Stimulated activated CD8-positive, alpha-beta memory T cell treated with anti-CD3 and anti-CD28 coated beads, Interleukin-15, amount 100 ng/mL, for 1 hour (primary cell): Measurements from ENCODE around the gene ABLIM1.
"Not testable (repeated sequence)": the region's sequence is repeated elsewhere in the genome, so short reads cannot be mapped to it uniquely, and the experiment has no call there.

Source experiments
- DNase-seq: peaks from one replicate; pipeline ENCODE4 v3.0.0-alpha.2; 2020; ENCODE audit warnings: low read depth

The ABLIM1 gene

DNA sequence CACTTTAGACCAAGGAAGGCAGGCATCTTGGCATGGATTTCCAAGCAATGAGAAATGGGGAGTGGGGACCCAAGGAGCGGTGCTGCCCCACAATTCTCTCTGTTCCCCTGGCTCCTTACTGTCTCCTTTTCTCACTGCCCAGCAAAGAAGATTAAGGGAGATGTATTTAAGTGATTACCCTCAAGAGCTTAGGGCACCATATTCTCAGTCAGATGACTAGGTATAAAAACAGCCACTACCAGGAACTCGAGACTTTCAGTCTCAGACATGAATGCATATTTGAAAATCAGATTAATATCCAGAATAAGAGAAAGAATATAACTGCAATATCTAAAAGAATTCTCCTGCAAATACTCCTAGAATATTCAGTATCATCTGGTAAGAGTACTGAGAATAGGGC lies at the start of gene ABLIM1:
TSS of gene ABLIM1 (minus strand) at position 101 of the 400 bp plus-strand sequence. CDS start at position 26, 75 bp downstream.
- no peak for DNase-seq

DNA sequence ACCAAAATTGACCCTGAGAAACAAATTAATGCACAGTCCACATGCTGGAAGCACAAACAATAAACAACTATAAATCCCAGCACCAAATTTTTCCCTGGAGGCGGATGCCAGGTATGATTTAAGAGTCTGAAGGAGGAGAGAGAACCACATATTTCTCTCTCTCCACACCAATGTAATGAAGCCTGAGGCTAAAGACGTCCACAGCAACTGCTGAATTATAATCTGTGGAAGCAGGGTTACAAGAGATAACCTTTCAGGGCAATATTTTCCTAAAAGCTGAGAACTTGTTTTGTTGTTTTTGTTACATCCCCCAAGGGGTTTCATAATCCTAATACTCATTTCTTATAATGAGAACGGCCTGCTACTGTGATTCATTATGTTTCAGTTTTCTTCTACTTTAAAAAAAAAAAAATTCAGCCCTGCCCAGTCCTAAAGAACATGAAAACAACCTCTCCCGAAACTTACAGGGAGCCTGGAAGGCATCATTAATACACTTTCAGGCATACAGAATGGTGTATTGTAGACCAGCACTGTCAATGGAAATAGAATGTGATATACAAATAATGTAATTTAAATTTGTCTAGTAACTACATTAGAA lies 48.5 kb upstream of the ABLIM1 start:
- DNase-seq: no peak

DNA sequence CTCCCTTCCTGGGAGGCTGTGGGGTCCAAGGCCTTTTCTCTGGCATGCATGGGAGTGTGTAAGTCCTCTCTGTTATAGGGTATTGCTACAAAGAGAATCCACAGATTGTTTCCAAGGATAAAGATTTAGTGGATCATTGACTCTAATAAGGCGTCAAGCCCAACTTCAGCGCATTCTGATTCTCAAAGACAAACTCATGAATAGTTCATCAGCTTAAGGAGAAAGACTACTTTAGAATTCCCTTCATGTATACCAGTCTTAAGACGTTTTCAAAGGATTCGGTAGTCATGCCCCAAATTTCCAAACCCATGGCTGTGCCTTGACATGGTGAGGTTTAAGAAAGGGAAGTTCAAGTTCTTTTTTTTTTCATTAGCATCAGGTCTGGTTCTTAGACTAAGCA lies 46.6 kb upstream of the ABLIM1 start:
- no peak for DNase-seq

DNA sequence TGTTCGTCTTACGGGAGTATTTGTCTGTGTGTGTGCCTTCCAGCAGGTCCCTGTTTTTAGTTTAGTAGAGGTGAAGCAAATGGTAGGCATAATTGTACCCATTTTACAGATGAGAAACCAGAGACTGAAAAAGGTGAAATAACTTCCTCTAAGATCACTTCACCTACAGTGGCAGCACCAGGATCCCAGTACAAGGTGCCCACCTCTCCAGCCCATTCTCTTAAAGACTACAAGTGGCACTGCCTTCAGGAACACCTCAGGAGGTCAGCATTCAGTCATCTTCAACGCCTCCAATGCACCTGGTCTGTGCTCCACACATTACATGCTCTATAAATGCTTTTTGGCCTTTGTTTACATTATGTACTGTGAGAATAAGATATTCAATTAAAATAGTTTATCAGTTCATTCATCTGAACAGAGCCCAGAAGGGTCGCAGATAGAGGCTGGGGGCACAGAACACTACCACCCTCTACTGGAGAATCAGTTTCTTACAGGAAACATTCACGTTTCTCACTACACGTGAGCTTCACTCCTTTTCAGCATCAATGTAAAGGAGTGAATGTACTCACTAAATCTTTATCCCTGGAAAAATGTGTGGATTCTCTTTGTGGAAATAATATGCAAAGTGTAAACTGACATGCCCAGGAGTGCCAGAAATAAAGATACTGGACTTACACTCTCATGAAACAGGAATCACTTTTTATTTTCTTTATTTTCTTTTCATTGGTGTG lies 45.5 kb upstream of the ABLIM1 start:
- DNase-seq: no peak

DNA sequence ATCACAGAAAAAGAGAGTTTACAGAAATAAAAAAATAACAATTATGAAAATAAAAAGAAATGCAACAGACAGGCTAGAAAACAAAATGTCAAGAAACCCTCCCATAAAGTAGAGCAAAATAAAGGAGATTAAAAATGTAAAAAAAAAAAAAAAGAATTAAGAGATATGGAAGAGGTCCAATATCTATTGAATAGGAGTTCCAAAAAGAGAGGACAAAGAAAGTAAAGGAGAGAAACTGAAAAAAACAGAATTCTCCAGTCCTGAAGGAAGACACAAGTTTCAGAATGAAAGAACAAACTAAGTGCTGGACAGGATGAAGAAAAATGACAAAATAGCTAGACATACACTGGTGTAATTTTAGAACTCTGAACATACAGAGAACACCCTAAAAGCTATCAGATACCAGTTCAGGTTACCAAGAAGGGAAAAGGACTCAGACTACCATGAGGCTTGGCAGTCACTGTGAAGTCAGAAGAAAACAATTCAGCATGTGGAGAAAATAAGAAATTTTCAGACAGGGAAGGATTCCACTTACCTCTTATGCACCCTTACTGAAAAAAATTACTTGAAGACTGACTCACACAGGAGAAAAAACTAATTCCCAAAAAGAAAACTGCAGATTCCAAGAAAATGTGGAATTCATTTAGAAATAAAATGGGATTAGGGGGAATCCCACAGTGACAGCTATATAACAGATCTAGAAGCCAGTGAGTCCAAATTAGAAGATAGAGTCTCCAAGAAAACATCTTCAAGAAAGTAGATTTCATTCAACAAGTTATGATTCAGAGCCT lies 40.4 kb upstream of the ABLIM1 start:
- no peak for DNase-seq

DNA sequence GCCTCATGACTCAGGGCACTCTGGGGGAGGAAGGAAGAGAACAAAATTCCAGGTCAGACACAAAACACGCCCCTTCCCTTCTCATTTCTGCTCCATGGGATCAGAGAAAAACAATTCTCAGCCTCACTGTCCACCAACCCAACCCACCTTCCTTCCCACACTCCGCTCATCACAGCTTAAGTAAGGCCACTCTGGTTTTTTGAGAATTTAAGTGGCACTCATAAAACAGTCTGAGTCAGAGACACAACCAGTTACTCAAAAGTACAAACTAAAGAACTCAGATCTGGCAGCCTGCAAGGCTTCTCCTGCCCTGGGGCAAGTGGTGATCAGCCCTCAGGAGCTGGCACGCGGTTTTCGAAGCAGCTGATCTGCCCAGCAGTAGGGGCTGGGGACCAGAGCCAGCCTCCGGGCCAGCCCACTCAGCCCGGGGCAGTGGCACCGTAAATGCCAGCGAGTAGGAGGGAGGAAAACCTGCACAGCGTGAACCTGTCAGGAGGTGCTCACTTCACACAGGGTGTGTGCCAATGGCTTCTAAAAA lies 39.1 kb upstream of the ABLIM1 start:
- no peak for DNase-seq

DNA sequence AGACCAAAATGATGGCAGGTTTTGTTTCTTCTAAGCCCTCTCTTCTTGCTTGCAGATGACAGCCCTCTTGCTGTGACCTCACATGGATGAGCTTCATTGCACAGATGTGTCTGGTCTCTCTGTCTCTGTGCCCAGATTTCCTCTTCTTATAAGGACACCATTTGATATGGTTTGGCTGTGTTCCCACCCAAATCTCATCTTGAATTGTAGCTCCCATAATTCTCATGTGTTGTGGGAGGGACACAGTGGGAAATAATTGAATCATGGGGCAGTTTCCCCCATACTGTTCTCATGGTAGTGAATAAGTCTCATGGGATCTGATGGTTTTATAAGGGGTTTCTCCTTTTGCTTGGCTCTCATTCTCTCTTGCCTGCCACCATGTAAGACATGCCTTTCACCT lies 38.2 kb upstream of the ABLIM1 start:
- DNase-seq: not testable (repeated sequence)

DNA sequence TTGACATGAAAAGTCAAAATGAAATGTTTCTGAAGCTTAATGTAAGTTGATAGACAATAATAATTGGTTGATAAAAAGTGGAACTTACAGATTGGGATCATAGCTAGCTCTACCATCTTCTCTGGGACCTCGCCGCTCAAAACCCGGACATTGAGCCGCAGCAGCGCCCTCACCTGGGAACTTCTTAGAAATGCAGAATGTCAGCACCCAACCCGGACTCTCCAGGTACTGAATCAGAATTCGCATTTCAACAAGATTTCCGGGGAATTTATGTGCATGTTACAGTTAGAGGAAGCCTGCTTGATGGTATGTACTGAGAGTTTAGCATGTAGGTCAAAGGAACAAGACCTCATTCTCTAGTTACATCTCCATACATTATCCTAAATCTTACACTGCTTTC lies 36.7 kb upstream of the ABLIM1 start:
- no peak for DNase-seq

DNA sequence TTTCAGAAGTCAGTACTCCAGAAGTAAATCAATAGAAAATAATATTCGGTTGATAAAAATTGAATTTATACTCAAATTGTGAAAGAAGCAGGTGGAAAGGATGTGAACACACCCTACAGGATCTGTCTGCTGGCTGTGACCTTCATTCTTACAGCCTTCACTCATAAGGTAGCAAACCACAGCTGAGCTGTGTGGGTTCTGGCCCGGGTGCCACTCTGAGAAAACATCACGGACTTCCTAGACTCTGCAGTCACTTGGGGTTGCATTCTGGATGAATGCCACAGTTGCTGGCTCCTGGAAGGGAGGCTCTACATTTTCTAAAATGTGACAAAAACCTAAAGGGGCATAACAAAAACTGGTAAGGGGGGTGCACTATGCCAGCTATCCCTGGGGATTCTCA lies 36.0 kb upstream of the ABLIM1 start:
- DNase-seq: no peak

DNA sequence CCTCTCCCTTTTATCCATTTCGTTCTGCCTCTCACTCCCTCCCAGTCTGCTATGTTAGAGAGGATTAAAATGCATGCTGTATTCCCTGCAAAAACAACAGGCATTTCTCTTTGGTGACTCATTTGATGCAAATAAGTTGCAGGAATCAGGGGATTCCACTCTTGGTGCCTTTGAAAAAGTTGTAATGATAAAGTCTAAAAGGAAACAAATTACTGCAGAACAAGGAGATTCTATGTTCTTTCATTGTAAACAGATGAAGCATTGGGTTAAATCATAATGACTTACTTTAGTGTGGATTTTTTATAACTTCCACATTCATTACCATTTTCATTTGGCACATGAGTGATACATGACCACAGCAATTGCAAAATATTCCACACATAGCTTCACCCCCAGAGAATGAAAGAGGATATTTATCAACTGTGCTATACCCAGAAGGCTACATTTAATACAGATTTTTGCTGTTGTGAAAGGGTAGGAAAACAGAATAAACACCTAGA lies 33.4 kb upstream of the ABLIM1 start:
- no peak for DNase-seq

DNA sequence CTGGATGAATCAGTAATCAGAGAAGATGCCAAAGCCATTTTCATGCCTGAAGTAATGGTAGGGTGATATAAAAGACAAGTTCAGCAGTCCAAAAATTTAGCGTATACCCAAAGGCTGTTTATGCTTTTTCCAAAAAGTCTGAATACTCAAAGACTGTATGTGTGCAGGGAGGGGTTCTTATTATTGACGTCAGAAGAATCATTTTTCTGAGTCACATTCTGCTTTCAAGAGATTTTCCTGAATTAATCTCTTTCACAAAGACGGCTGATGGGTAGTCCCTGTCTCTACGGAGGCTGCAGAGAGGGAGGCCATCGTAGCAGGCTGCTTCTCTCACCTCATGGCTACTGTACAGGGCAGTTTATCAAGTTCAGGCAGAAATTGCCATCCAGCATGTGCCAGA lies 30.7 kb upstream of the ABLIM1 start:
- DNase-seq: no peak

DNA sequence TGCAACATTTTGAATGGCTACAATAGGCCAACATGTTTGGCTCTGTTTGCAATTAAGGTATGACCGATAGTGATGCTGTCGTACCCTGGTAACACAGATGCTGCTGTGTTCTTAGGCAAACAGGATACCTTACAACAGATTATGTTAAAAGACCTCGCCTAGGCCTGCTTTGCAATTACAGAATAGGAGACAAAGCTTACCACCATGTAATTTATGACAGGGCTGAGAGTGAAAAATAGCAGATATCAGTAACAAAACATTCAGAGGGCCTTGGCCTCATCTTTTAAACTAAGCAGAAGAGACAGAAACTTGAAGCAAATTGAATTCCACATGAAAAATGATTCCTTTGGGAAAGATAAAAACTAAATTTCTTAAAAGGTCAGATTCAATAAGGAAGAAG lies 29.4 kb upstream of the ABLIM1 start:
- no peak for DNase-seq

DNA sequence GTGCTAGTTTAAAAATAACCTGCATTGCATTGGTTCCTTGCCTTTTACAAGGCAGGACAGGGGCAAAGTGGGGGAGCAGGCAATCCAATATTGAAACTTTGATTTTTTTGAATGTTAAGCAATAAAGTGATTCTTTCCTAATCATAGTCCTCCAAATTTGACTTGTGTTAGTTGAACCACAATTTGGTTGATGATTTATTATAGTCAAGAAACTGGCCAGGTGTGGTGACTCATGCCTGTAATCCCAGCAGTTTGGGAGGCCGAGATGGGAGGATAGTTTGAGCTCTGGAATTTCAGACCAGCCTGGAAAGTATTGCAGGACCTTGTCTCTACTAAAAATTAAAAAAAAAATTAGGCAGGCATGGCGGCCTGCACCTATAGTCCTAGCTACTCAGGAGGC lies 27.9 kb upstream of the ABLIM1 start:
- DNase-seq: no peak

DNA sequence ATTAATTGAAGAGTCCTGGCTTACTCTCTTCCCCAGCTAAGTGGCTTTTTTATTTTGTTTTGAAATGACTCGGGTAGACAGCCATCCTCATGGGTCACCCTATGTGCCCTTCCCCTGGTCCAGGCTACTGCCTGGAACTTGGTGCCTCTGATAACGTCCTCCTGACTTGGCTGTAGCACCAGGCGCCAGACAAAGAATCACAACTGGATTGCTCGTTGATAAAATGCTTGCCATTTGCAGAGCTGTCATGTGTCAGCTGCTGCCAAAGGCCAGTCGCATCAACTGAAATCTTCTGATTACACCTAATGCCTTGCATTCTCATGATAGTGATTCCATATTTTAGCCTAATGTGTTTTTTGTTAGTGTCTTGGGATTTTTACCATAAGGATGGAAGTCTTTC lies 27.4 kb upstream of the ABLIM1 start:
- DNase-seq: no peak

DNA sequence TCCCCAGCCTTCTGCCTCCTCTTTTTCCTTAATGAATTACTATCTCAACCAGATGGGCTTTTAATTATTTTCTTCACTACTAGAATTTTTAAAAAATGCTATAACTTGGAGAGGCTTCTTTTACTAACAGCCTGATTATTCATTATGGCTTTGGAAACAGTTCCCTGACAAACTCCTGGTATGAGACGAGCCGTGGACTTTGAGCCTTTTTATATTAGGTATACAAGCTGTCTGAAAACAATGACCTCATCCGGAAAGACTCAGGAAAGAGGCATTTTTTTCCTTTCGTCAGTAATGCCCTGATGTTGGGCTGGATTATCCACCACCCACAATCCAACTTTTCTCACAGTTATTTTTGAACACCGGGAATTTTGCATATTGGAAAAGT lies 26.7 kb upstream of the ABLIM1 start:
- no peak for DNase-seq

DNA sequence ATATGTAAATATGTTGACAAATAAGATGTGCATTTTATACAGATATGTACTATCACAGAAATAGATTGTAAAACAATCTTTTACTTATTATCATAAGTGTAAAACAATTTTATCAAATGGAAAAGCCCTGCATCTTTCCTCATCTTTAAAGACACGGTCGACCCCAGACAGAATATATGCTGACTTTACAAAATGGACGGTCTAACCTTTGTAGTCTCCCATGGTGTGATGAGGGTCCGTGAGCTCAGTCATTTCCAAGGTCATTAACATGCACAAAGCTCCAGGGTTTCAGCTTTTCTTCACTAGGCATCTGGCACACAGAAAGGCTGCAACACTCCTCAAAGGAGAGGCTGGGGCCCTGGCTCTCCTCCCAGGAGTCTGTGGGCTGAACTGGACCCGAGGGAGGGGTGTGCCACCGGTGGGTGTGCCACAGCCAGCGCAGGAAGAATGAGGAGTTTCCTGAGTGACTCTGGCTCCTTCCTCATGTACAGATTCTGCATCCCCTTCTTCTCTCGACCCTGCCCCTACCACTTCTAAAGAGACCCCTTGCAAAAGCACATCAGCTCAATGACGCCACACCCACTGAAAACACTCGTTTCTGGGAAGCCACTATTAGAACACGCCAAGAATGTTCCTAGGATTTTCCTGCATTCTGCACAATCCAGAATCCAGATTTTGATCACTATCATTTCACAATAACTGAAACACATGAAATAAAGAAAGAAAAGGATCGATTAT lies 26.2 kb upstream of the ABLIM1 start:
- DNase-seq: no peak

DNA sequence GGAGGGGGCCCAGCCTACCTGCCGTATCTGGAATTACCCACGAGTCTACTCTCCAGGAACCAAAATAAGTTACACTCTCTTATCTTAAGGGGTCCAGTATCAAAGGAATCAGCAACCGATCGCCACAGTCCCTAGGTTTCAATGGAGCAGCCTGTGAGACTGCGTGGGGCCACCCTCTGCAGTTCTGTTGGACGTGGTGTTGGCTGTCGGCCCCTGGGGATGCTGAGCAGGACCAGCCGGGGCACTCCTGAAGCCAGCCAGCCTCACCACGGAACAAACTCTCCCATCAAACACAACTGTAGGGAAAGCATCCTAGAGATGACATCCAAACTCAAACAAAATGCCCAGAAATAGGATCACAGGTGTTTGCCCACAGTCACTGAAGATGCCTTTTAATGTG lies 25.5 kb upstream of the ABLIM1 start:
- no peak for DNase-seq

DNA sequence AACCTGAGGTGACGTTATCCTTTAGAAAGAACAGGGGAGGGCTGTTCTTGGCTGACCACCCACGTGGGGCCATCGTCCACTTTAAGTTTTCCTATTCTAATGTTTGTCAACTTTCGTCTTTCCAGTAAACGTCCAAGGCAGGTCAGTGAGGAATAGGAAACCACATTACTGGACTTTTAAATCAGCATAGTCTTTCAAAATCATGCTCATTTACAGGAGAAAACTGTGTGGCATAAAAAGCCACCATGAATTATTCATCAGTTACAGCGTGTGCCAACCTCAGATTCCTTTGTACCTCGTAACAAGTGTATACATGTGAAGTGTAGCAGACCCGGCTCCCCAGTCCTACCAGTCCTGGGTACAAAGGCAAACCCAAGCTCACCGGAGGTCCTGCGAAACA lies 25.1 kb upstream of the ABLIM1 start:
- DNase-seq: no peak

DNA sequence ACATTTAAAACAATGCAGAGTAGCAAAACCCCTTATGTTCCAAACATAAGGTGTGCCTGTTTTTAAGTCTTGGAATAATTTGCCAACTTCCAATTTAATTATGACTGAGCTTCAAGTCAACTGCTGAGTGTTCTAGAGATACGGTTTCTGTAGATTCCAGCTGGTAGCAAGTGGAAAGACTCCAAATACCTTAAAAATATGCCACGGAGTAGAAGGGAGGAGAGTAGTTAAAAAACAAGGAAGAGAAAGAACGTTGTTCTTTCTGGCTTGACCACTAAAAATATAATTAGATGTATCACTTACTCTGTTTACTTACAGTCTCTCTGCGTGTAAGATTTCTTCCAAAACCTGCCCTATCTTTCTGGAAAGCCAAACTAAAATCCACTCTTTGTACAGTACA lies 24.5 kb upstream of the ABLIM1 start:
- no peak for DNase-seq

DNA sequence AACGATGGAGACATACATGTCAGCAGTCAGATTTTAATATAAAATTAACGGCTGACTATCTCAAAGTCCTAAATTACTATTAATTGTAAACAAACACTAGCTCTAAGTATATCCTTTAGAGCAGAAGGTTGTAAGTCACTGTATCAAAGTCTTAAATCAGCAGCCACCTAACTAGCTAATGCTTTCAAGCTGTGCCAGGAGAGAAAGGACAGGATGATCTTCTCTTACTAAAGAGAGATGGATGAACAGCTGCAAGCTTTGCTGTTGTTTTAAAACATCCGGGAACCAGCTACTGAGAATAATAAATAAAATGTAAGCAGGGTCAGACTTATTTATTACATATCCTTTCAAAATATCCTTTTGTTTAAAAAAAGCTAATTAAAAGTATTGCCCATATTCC lies 24.0 kb upstream of the ABLIM1 start:
- no peak for DNase-seq

DNA sequence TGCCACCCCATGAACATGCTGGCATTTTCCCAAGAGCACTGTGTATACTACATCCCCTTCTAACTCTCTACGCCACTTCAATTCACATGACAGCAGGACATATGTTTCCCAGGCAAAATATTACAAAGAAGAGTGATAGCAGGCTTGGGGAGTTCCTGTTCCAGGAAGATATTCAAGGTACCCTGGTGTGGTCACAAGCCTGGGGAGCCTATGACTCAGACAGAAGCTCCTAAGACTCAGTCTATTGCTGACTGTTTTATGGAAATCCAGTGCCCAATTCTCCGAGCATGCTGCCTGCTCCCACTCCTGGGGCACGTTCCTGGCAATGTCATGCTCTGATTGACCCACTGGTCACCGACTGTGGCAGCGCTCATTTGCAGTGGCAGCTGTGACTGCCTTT lies 23.5 kb upstream of the ABLIM1 start:
- DNase-seq: no peak

DNA sequence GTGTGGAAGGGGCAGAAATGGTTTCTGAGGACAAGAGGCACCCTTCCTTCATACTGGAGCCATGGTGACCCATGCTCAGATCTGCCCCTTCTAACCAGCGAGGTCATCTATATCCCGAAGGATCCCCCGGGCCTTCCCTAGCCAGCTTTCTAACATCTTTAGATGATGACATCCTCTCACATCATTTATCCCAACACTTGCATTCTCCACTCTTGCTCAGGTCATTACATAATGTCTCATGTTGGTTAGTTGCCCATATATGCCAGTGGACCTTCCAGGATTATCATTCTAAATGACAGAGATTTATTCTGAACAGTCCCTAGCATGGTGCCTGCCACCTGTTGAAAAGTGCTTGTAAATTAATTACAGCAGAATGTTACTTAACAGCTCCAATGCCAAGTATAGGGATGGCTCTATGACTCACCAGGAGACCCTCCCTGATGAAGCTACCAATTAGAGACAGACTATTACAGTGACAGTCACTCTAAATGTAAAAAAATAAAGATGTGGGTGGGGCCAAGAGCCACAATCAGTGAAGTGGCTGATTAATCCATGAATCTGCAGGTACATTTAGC lies 22.6 kb upstream of the ABLIM1 start:
- DNase-seq: no peak
